ENCODE measurements around the gene NCK2.
"Not testable (repeated sequence)": the region's sequence is repeated elsewhere in the genome, so short reads cannot be mapped to it uniquely, and the experiment has no call there.

NCK2 gene

GRCh38 chr2:105757433-105757832 lies 12.7 kb downstream of the NCK2 start:
- DNase-seq = no peak

- no peak for DNase-seq
Observed at GRCh38 chr2:105760191-105760590, 15.5 kb downstream of the NCK2 start.

GRCh38 chr2:105760639-105761337 lies 16.1 kb downstream of the NCK2 start:
- DNase-seq = no peak

- peak; percentile 26 for DNase-seq
Observed at GRCh38 chr2:105761931-105762515, 17.3 kb downstream of the NCK2 start.

- no peak for DNase-seq
Observed at GRCh38 chr2:105763076-105763475, 18.4 kb downstream of the NCK2 start.

GRCh38 chr2:105764059-105764458 lies 19.3 kb downstream of the NCK2 start:
- no peak for DNase-seq

- DNase-seq = no peak
Observed at GRCh38 chr2:105765415-105766299, 20.9 kb downstream of the NCK2 start.

- no peak for DNase-seq
Observed at GRCh38 chr2:105766300-105766866, 21.7 kb downstream of the NCK2 start.

GRCh38 chr2:105768176-105768575 lies 23.5 kb downstream of the NCK2 start:
- no peak for DNase-seq

GRCh38 chr2:105768961-105769452 lies 24.3 kb downstream of the NCK2 start:
- DNase-seq = peak; percentile 96

- peak; percentile 96 for DNase-seq
Observed at GRCh38 chr2:105769504-105769903, 24.8 kb downstream of the NCK2 start.

- DNase-seq = no peak
Observed at GRCh38 chr2:105770149-105770548, 25.4 kb downstream of the NCK2 start.

- not testable (repeated sequence) for DNase-seq
Observed at GRCh38 chr2:105771291-105771690, 26.6 kb downstream of the NCK2 start.

- no peak for DNase-seq
Observed at GRCh38 chr2:105771836-105772235, 27.1 kb downstream of the NCK2 start.

- DNase-seq = no peak
Observed at GRCh38 chr2:105772362-105772761, 27.6 kb downstream of the NCK2 start.

- DNase-seq = no peak
Observed at GRCh38 chr2:105773568-105773967, 28.9 kb downstream of the NCK2 start.

- no peak for DNase-seq
Observed at GRCh38 chr2:105774781-105775337, 30.1 kb downstream of the NCK2 start.

- DNase-seq = no peak
Observed at GRCh38 chr2:105775809-105776559, 31.3 kb downstream of the NCK2 start.

GRCh38 chr2:105776560-105776928 lies 31.8 kb downstream of the NCK2 start:
- no peak for DNase-seq

- no peak for DNase-seq
Observed at GRCh38 chr2:105777031-105777482, 32.3 kb downstream of the NCK2 start.

- DNase-seq = no peak
Observed at GRCh38 chr2:105777506-105778055, 32.9 kb downstream of the NCK2 start.

GRCh38 chr2:105778080-105778607 lies 33.4 kb downstream of the NCK2 start:
- DNase-seq = no peak

Data from kidney glomerular epithelial cell (primary cell).